HCT116 (cell line): ENCODE measurements around the gene LHX4.

ENCODE experiments used
- CTCF ChIP-seq, 3 experiments: fragments of 200-600 bp in 1 of 3; sonication (generic) in 1 of 3; IDR thresholded peaks in 2 of 3; conservative IDR thresholded peaks in 1 of 3; 2 replicates each; pipeline ENCODE4 v1.5.1; 2012 to 2017; ENCODE audit warnings: low read depth in 2 of 3, low read length in 2 of 3, antibody characterized with exemption in 1 of 3, borderline replicate concordance in 1 of 3, control low read depth in 1 of 3, mild to moderate bottlenecking in 1 of 3, mixed read lengths in 1 of 3, mixed run types in 1 of 3, moderate library complexity in 1 of 3; ENCODE audit not compliant: insufficient read depth in 1 of 3
- ELF1 ChIP-seq: IDR thresholded peaks from 2 replicates; pipeline ENCODE4 v1.6.1; 2012; ENCODE audit warnings: low read depth, borderline replicate concordance
- JUND ChIP-seq: IDR thresholded peaks from 2 replicates; pipeline ENCODE4 v1.6.1; 2012
- POLR2A ChIP-seq: IDR thresholded peaks from 2 replicates; pipeline ENCODE4 v1.7.0; 2011; ENCODE audit warnings: borderline replicate concordance; ENCODE audit not compliant: insufficient read depth, insufficient read length; ENCODE audit errors: extremely low read depth
- POLR2AphosphoS5 ChIP-seq: IDR thresholded peaks from 2 replicates; pipeline ENCODE4 v1.6.1; 2011; ENCODE audit warnings: mild to moderate bottlenecking, low read depth, low read length, moderate library complexity
- SIN3A ChIP-seq: IDR thresholded peaks from 2 replicates; pipeline ENCODE4 v1.6.1; 2012; ENCODE audit warnings: low read depth

GRCh38 chr1:180213401-180214170 is 16.5 kb upstream of the LHX4 start:
- TF ChIP-seq POLR2A, result no peak
- TF ChIP-seq ELF1, result no peak
- TF ChIP-seq JUND, result no peak
- no peak for TF ChIP-seq POLR2AphosphoS5
- TF ChIP-seq SIN3A, result no peak
- peak in 2 of 3 experiments; percentile 24 to 30; a peak in 3 of 6 replicates for TF ChIP-seq CTCF (IDR thresholded peaks at IDR 0.05 in 2 of 3, conservative IDR thresholded peaks at IDR 0.05 in 1 of 3; ENCODE audit: borderline replicate concordance in 1 of 3, insufficient read depth in 1 of 3, low read depth in 2 of 3, low read length in 2 of 3)
